Osteocyte (in vitro differentiated cells): Measurements from ENCODE around the gene S1PR4. TPM values are rescaled to one million over a fixed set of nuclear protein-coding genes. Genes with fewer than 3 reads are reported as not detected.

Experiments used
- DNase-seq: peaks from one replicate; pipeline ENCODE4 v3.0.0; 2021; ENCODE audit warnings: mixed read lengths; ENCODE audit not compliant: unreplicated experiment; ENCODE audit errors: extremely low spot score
- H3K27ac Mint-ChIP-seq: one replicate; pipeline ENCODE4 v1.8.0; 2021; ENCODE audit warnings: mild to moderate bottlenecking, mixed read lengths; ENCODE audit not compliant: unreplicated experiment
- H3K27me3 Mint-ChIP-seq: one replicate; pipeline ENCODE4 v1.8.0; 2021; ENCODE audit warnings: mixed read lengths; ENCODE audit not compliant: unreplicated experiment
- H3K36me3 Mint-ChIP-seq: one replicate; pipeline ENCODE4 v1.8.0; 2021; ENCODE audit warnings: mixed read lengths; ENCODE audit not compliant: unreplicated experiment
- H3K4me1 Mint-ChIP-seq: one replicate; pipeline ENCODE4 v1.8.0; 2021; ENCODE audit warnings: mixed read lengths; ENCODE audit not compliant: unreplicated experiment
- H3K4me3 Mint-ChIP-seq: one replicate; pipeline ENCODE4 v1.8.0; 2021; ENCODE audit warnings: mild to moderate bottlenecking, moderate library complexity, mixed read lengths; ENCODE audit not compliant: unreplicated experiment
- H3K9me3 Mint-ChIP-seq: one replicate; pipeline ENCODE4 v1.8.0; 2021; ENCODE audit warnings: mixed read lengths; ENCODE audit not compliant: unreplicated experiment
- total RNA-seq: library from RNA; stranded (reverse); gene quantifications from 2 replicates; pipeline ENCODE4 v1.2.1, GENCODE V29; 2021
- TF ChIP-seq, protein P1 (sequence below): fragments of 200-600 bp; sonication (generic); IDR thresholded peaks from 2 replicates; pipeline ENCODE4 v1.5.0; 2021; ENCODE audit warnings: antibody characterized with exemption, mild to moderate bottlenecking, moderate library complexity

The S1PR4 gene
- total RNA-seq, 1 donor from 2014 or later: not detected

DNA sequence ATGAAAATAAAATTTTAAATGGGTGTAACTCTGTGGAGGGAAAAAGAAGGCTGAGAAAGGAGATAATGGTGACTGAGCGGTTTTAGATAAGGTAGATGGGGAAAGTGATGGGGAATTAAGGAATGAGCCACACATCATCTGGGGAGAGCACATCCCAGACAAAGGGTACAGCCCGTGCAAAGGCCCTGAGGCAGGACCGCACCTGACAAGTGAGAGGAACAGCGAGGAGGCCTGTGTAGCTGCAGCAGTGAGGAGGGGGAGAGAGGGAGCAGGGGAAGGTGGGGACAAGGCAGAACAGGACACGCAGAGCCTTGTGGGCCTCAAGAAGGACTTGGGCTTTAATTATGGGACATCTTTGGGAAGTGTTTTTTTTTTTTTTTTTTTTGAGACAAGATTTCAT, 44.1 kb downstream of the S1PR4 start:
- TF ChIP-seq, protein P1, sequence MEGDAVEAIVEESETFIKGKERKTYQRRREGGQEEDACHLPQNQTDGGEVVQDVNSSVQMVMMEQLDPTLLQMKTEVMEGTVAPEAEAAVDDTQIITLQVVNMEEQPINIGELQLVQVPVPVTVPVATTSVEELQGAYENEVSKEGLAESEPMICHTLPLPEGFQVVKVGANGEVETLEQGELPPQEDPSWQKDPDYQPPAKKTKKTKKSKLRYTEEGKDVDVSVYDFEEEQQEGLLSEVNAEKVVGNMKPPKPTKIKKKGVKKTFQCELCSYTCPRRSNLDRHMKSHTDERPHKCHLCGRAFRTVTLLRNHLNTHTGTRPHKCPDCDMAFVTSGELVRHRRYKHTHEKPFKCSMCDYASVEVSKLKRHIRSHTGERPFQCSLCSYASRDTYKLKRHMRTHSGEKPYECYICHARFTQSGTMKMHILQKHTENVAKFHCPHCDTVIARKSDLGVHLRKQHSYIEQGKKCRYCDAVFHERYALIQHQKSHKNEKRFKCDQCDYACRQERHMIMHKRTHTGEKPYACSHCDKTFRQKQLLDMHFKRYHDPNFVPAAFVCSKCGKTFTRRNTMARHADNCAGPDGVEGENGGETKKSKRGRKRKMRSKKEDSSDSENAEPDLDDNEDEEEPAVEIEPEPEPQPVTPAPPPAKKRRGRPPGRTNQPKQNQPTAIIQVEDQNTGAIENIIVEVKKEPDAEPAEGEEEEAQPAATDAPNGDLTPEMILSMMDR: no peak
- Mint-ChIP-seq H3K27ac (no peak overlapping the region), H3K4me3 (no peak overlapping the region), H3K9me3 (no peaks in the 10 kb centered on the region), H3K27me3 (peaks cover 18% of the 10 kb centered on the region), H3K4me1 (no peaks in the 10 kb centered on the region), H3K36me3 (no peaks in the 10 kb centered on the region)
- DNase-seq: no peak

DNA sequence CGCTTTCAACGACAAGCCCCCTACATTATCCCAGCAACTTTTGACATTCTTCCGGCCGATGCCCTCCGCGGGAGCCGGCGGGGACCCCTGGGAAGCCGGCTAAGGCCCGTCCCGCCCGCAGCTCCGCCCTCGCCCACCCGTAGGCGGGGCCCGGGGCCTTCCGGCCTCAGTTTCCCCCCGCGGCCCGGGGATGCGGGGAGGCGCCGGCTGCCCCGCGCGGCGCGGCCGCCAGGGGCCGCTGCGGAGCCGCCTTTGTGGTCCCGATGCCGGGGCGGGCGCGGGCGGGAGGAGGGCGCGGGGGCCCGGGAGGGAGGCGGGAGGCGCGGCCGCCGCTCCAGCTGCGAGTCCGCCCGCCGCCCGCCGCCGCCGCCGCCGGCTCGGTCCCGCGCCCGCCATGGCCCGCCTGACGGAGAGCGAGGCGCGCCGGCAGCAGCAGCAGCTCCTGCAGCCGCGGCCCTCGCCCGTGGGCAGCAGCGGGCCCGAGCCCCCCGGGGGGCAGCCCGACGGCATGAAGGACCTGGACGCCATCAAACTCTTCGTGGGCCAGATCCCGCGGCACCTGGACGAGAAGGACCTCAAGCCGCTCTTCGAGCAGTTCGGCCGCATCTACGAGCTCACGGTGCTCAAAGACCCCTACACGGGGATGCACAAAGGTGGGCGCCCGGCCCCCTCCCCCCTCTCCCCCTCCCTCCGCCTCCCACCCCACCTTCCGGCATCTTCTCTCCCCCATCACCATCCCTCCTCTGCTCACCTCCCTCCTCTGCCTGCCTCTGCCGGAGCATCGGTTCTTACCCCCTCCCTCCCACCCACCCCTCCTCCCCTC, 46.0 kb downstream of the S1PR4 start, which contains the start of gene CELF5:
CELF5 (plus strand) TSS at position 316 of the 823 bp plus-strand sequence; CDS start at position 395, 79 bp downstream.
- no peaks in the 10 kb centered on the region for H3K9me3 Mint-ChIP-seq
- H3K4me3 Mint-ChIP-seq: no peak within 1 kb of the TSS
- DNase-seq: no peak
- H3K4me1 Mint-ChIP-seq: no peaks in the 10 kb centered on the region
- no peak within 1 kb of the TSS for H3K27ac Mint-ChIP-seq
- TF ChIP-seq, protein P1: peak; percentile 65
- peaks cover 22% of the 10 kb centered on the region for H3K27me3 Mint-ChIP-seq
- H3K36me3 Mint-ChIP-seq: no peaks in the 10 kb centered on the region

DNA sequence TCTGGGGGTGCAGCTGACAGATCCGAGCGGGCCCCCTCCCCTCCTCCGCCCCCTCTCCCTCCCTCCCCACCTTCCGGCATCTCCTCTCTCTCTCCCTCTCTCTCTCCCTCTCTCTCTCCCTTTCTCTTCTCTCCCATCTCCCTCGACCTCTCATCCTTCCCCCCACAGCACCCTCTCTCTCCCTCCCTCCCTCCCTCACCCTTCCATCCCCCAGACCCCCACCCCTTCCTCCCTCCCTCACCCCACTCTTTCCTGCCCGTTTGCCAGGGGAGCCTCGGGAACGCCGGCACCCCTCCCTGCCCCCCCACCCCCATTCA, 46.6 kb downstream of the S1PR4 start:
- TF ChIP-seq, protein P1: no peak
- Mint-ChIP-seq H3K9me3 (no peaks in the 10 kb centered on the region), H3K4me1 (no peaks in the 10 kb centered on the region), H3K4me3 (no peak overlapping the region), H3K27me3 (peaks cover 22% of the 10 kb centered on the region), H3K36me3 (no peaks in the 10 kb centered on the region), H3K27ac (no peak overlapping the region)
- no peak for DNase-seq

DNA sequence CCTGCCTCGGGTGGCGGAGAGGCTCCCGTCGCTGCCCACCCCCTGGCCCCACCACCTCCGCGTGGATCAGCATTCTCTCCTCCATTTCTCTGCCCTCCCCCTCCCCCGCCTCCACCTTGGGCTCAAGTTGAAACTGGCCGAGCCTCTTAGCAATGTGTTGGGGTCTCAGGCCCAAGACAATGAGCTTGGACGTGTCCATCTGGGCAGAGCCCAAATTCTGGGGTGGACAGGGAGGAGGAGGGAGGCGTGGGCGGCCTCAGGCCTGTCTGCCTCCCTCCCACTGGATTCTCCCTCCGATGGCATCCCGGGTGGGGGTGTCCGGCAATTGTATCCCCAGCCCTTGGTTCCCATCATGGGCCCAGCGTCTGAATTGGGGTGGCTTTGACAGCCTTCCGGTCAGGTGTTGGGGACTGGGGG, 47.1 kb downstream of the S1PR4 start:
- TF ChIP-seq, protein P1: no peak
- Mint-ChIP-seq H3K4me3 (no peak overlapping the region), H3K36me3 (no peaks in the 10 kb centered on the region), H3K9me3 (no peaks in the 10 kb centered on the region), H3K27ac (no peak overlapping the region), H3K27me3 (peaks cover 22% of the 10 kb centered on the region), H3K4me1 (no peaks in the 10 kb centered on the region)
- DNase-seq: no peak

DNA sequence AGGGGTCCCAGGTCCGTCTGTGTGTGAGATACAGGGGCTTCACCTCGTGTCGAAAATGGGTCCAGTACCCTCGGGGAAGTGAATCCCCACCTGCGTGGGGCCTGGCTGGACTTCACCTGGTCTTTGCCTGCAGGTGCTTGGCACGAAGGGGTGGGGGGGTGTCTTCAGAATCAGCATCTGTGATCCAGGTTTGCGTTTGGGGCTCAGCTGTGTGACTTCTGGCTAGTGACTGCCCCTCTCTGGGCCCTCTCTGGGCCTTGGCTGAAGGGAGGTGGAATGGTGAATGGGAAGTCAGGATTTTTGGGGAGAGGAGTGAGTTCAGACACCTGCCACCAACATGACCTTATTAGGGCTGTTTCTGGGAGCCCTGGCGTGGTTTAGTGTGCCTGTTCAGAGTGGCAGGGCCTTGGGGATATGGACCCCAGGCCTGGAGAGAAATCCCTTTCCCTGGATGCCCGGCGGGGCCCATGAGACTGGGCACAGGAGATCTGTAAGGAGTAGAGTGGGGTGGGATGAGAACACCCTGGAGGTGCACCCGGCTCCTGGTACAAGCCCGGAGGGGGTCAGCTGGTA, 48.6 kb downstream of the S1PR4 start:
- TF ChIP-seq, protein P1: no peak
- Mint-ChIP-seq H3K9me3 (no peaks in the 10 kb centered on the region), H3K36me3 (no peaks in the 10 kb centered on the region), H3K27me3 (peaks cover 22% of the 10 kb centered on the region), H3K27ac (no peak overlapping the region), H3K4me1 (no peaks in the 10 kb centered on the region), H3K4me3 (no peak overlapping the region)
- DNase-seq: no peak
